WERI-Rb-1 (cell line): ENCODE data around the gene POLR1C.

Source experiments
- DNase-seq: peaks from one replicate; pipeline ENCODE4 v3.0.0-alpha.2; 2020
- H3K27ac ChIP-seq: fragments of 250-450 bp; sonication (Bioruptor Pico); 2 replicates; pipeline ENCODE4 v1.5.1; 2020; ENCODE audit warnings: mild to moderate bottlenecking, moderate library complexity
- H3K27me3 ChIP-seq: fragments of 250-450 bp; sonication (Bioruptor Pico); 2 replicates; pipeline ENCODE4 v1.5.1; 2021; ENCODE audit warnings: mild to moderate bottlenecking, low read depth, moderate library complexity; ENCODE audit not compliant: insufficient read depth, severe bottlenecking
- H3K36me3 ChIP-seq: fragments of 250-450 bp; sonication (Bioruptor Pico); 2 replicates; pipeline ENCODE4 v1.5.1; 2020; ENCODE audit warnings: mild to moderate bottlenecking, moderate library complexity
- H3K4me3 ChIP-seq: 2 replicates; pipeline ENCODE4 v1.5.1; 2011; ENCODE audit warnings: low read depth, mild to moderate bottlenecking, control low read depth, low read length
- H3K9me3 ChIP-seq: fragments of 250-450 bp; sonication (Bioruptor Pico); 2 replicates; pipeline ENCODE4 v1.5.1; 2021; ENCODE audit warnings: mild to moderate bottlenecking, moderate library complexity; ENCODE audit not compliant: severe bottlenecking
- TF ChIP-seq, protein P1 (sequence below): IDR thresholded peaks from 2 replicates; pipeline ENCODE4 v1.5.1; 2011; ENCODE audit warnings: low read depth, mild to moderate bottlenecking, control low read depth, inconsistent platforms, low read length

The POLR1C gene

GRCh38 chr6:43505718-43506117, 11.2 kb upstream of the POLR1C start:
- Histone ChIP-seq H3K9me3 (no peaks in the 10 kb centered on the region), H3K27me3 (peaks cover 12% of the 10 kb centered on the region), H3K4me3 (no peak overlapping the region), H3K27ac (no peak overlapping the region), H3K36me3 (peaks cover 50% of the 10 kb centered on the region)
- TF ChIP-seq, protein P1, sequence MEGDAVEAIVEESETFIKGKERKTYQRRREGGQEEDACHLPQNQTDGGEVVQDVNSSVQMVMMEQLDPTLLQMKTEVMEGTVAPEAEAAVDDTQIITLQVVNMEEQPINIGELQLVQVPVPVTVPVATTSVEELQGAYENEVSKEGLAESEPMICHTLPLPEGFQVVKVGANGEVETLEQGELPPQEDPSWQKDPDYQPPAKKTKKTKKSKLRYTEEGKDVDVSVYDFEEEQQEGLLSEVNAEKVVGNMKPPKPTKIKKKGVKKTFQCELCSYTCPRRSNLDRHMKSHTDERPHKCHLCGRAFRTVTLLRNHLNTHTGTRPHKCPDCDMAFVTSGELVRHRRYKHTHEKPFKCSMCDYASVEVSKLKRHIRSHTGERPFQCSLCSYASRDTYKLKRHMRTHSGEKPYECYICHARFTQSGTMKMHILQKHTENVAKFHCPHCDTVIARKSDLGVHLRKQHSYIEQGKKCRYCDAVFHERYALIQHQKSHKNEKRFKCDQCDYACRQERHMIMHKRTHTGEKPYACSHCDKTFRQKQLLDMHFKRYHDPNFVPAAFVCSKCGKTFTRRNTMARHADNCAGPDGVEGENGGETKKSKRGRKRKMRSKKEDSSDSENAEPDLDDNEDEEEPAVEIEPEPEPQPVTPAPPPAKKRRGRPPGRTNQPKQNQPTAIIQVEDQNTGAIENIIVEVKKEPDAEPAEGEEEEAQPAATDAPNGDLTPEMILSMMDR = peak; percentile 40
- DNase-seq = no peak

DNA sequence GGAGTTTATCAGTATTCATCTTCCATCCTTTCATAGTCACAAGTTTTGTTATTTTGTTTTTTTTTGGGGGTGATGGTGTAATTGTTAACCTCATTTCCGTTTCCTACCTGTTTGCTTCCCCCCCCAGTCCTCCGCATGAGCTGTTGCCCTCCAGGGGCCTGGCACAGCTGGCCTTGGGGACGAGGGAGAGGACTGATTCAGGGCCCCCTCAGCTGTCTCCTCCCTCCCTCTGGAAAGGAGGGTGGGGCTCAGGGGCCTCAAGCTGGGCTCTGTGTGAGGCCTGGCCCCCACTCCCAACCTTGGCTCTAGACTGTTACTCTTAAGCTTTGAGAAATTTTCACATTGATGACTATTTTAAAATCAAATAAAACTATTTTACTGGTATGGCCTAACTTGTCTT, 10.7 kb upstream of the POLR1C start:
- H3K9me3 ChIP-seq = no peaks in the 10 kb centered on the region
- H3K27me3 ChIP-seq = peaks cover 12% of the 10 kb centered on the region
- peaks cover 50% of the 10 kb centered on the region for H3K36me3 ChIP-seq
- no peak overlapping the region for H3K27ac ChIP-seq
- no peak for DNase-seq
- TF ChIP-seq, protein P1 = no peak
- H3K4me3 ChIP-seq = no peak overlapping the region

GRCh38 chr6:43506667-43507471, 10.0 kb upstream of the POLR1C start:
- TF ChIP-seq, protein P1 = peak; percentile 99
- Histone ChIP-seq H3K9me3 (no peaks in the 10 kb centered on the region), H3K4me3 (no peak overlapping the region), H3K27ac (no peak overlapping the region), H3K27me3 (peaks cover 12% of the 10 kb centered on the region), H3K36me3 (peaks cover 53% of the 10 kb centered on the region)
- peak; percentile 91 for DNase-seq

DNA sequence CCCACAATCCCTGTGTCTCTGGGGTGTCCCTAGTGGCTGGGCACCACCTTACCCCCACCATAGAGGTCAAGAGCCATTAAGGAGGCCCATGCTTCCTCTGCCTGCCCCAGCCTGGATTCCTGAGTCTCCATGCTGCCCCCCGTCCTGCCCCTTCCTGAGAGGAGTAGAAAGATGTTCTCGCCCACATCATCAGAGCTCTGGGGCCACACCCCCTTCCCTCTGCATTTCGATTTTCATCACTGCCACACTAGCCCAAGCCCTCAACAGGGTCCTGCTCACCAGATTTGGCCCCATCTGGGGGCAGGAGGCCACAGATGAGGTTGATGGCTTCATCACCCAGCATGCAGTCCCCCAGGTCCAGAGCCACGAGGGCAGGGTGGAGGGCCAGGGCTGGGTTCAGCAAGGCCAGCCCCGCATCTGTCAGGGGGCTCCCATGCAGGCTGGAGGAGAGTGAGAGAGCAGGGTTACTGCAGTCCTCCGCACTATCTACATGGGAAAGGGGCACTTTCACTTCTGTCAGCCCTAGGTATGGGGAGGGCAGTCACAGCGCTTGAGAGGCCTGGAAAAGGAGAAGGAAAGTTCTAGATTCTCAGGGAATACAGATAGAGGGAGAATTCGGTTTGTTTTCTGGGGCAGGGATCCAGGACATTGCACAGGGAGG, 8.3 kb upstream of the POLR1C start:
- Histone ChIP-seq H3K27me3 (peaks cover 12% of the 10 kb centered on the region), H3K27ac (no peak overlapping the region), H3K9me3 (no peaks in the 10 kb centered on the region), H3K4me3 (no peak overlapping the region), H3K36me3 (peaks cover 54% of the 10 kb centered on the region)
- no peak for DNase-seq
- TF ChIP-seq, protein P1 = 0 out of 2 replicates have a peak, but pooled peaks have one; percentile 3

DNA sequence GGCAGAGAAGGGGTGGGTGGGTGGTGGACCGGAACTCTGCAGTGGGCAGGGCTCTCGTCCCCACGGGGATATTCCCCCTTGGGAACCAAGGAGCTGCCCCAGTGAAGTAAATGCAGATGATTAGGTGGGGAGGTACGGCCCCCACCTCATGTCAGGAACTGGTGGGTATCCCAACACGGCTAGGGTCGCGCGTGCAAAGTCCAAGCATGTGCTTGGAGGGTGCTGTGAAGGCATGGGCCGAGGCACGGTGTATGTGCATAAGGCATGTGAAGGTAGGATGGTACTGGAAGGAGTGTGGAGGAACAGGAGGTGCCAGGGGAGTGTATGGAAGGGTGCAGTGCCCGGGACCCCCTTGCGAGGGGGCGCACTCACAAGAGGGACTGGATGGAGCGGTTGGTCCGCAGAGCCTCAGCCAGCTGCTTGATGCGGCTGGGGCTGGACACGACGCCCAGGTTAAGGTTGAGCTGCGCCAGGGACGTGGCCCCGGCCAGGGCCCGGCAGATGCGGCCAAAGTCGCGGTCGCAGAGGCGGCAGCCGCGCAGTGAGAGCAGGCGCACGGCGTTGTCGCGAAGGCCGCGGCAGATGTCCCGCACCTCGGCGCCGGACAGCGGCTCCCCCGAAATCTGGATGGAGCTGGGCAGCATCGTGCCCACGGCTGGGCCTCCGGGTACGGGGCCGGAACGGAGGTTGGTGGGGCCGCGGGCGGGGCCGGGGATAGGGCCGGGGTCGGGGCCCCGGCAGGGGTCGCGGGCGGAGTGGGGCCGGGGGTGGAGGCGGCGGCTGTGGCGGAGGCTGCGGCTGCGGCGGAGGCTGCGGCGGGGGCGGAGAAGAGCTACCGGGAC, 7.5 kb upstream of the POLR1C start:
- Histone ChIP-seq H3K36me3 (peaks cover 56% of the 10 kb centered on the region), H3K9me3 (no peaks in the 10 kb centered on the region), H3K4me3 (peak overlapping the region; percentile 53), H3K27me3 (peaks cover 12% of the 10 kb centered on the region), H3K27ac (no peak overlapping the region)
- no peak for DNase-seq
- TF ChIP-seq, protein P1 = peak; percentile 16; the same call in 1 of the 2 replicates
